ENCODE results near the gene MDFI.
A peak's percentile ranks its signal among the peaks of the same experiment; 100 is the strongest.

- peak; percentile 60; the same call in 1 of the 2 replicates for TF ChIP-seq POLR2AphosphoS5 (IDR thresholded peaks at IDR 0.05; ENCODE audit: low read depth, low read length)
- peak; percentile 37; the same call in 1 of the 2 replicates for TF ChIP-seq SIN3A (IDR thresholded peaks at IDR 0.05; ENCODE audit: borderline replicate concordance, insufficient read depth, low read length)
- peak; percentile 32; the same call in 1 of the 2 replicates for TF ChIP-seq TAF1 (IDR thresholded peaks at IDR 0.05; ENCODE audit: borderline replicate concordance, insufficient read depth, low read length)
- no peak for TF ChIP-seq REST (IDR thresholded peaks at IDR 0.05; ENCODE audit: insufficient read depth in 1 of 2, low read depth in 2 of 2, low read length in 2 of 2)
These were observed 35.2 kb upstream of the MDFI start for GRCh38 chr6:41602864-41603608.
